Measurements from ENCODE around the gene DOCK4.

DNA sequence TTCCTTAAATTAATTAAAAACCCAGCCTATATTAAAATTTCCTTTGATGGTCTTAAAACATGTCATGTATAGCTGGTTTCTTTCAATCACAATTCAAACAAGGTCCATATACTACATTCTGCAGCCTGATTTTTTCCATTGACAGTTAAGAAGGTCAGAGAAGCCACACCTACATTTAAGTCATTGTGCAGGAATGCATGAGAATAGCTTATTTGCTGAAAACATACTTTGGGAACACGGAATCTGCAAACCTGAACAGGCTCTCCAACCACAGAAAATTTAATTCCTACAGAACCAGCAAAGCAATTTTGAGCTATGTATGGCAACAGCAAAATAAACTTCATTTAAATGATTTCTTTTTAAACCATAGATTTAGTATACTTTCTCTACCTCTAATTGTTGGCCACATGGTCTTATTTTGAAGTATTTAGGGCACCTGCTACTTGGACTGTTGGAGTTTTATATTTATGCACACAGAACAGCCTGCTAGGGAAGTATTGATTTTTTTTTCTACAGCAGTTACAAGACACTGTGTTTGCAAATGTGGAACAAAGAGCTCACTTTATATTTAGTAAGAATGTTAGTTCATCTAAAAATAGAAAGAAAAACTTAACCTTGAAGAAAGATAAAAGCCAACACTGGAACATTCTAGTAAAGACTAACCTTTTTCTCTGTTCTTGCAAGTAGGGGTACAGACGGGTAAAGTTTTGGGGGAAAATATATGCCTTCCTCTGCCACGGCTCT, 403.0 kb downstream of the DOCK4 start:
- TF ChIP-seq, protein P1, sequence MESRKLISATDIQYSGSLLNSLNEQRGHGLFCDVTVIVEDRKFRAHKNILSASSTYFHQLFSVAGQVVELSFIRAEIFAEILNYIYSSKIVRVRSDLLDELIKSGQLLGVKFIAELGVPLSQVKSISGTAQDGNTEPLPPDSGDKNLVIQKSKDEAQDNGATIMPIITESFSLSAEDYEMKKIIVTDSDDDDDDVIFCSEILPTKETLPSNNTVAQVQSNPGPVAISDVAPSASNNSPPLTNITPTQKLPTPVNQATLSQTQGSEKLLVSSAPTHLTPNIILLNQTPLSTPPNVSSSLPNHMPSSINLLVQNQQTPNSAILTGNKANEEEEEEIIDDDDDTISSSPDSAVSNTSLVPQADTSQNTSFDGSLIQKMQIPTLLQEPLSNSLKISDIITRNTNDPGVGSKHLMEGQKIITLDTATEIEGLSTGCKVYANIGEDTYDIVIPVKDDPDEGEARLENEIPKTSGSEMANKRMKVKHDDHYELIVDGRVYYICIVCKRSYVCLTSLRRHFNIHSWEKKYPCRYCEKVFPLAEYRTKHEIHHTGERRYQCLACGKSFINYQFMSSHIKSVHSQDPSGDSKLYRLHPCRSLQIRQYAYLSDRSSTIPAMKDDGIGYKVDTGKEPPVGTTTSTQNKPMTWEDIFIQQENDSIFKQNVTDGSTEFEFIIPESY (IDR thresholded peaks at IDR 0.05) = no peak
- no peak for TF ChIP-seq RAD21 (IDR thresholded peaks at IDR 0.05)
- TF ChIP-seq, protein P2, sequence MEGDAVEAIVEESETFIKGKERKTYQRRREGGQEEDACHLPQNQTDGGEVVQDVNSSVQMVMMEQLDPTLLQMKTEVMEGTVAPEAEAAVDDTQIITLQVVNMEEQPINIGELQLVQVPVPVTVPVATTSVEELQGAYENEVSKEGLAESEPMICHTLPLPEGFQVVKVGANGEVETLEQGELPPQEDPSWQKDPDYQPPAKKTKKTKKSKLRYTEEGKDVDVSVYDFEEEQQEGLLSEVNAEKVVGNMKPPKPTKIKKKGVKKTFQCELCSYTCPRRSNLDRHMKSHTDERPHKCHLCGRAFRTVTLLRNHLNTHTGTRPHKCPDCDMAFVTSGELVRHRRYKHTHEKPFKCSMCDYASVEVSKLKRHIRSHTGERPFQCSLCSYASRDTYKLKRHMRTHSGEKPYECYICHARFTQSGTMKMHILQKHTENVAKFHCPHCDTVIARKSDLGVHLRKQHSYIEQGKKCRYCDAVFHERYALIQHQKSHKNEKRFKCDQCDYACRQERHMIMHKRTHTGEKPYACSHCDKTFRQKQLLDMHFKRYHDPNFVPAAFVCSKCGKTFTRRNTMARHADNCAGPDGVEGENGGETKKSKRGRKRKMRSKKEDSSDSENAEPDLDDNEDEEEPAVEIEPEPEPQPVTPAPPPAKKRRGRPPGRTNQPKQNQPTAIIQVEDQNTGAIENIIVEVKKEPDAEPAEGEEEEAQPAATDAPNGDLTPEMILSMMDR (IDR thresholded peaks at IDR 0.05; ENCODE audit: low read depth, low read length, missing input control) = no peak
- TF ChIP-seq, protein P3, sequence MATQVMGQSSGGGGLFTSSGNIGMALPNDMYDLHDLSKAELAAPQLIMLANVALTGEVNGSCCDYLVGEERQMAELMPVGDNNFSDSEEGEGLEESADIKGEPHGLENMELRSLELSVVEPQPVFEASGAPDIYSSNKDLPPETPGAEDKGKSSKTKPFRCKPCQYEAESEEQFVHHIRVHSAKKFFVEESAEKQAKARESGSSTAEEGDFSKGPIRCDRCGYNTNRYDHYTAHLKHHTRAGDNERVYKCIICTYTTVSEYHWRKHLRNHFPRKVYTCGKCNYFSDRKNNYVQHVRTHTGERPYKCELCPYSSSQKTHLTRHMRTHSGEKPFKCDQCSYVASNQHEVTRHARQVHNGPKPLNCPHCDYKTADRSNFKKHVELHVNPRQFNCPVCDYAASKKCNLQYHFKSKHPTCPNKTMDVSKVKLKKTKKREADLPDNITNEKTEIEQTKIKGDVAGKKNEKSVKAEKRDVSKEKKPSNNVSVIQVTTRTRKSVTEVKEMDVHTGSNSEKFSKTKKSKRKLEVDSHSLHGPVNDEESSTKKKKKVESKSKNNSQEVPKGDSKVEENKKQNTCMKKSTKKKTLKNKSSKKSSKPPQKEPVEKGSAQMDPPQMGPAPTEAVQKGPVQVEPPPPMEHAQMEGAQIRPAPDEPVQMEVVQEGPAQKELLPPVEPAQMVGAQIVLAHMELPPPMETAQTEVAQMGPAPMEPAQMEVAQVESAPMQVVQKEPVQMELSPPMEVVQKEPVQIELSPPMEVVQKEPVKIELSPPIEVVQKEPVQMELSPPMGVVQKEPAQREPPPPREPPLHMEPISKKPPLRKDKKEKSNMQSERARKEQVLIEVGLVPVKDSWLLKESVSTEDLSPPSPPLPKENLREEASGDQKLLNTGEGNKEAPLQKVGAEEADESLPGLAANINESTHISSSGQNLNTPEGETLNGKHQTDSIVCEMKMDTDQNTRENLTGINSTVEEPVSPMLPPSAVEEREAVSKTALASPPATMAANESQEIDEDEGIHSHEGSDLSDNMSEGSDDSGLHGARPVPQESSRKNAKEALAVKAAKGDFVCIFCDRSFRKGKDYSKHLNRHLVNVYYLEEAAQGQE (IDR thresholded peaks at IDR 0.05) = no peak
- TF ChIP-seq TAF1 (conservative IDR thresholded peaks at IDR 0.05) = no peak
- TF ChIP-seq SP1 (IDR thresholded peaks at IDR 0.05) = no peak

Measured in liver (tissue), 3 donors.